ENCODE results near the gene AUTS2. TPM values are rescaled to one million over a fixed set of nuclear protein-coding genes. Genes with fewer than 3 reads are reported as not detected.

AUTS2 gene
- polyA plus RNA-seq, 3 donors: 0.08 to 0.35 TPM; not detected in 1

- Histone ChIP-seq H3K4me3 (replicated peaks in 1 of 3; ENCODE audit: low read depth in 2 of 3, low read length in 3 of 3) (no peak overlapping the region), H3K4me2 (replicated peaks; ENCODE audit: extremely low read depth, low read length, poor library complexity, severe bottlenecking) (no peak overlapping the region), H3K27me3 (ENCODE audit: control insufficient read depth in 2 of 2, insufficient read depth in 2 of 2, low read length in 2 of 2) (peaks cover 0 to 3% of the 10 kb centered on the region in 2 donors), H3K9ac (ENCODE audit: insufficient read depth, low read length, poor library complexity, severe bottlenecking) (no peak overlapping the region), H2AFZ (ENCODE audit: insufficient read depth, low read depth, low read length, poor library complexity, severe bottlenecking) (no peak overlapping the region), H3K36me3 (replicated peaks in 1 of 2; ENCODE audit: control insufficient read depth in 1 of 2, insufficient read depth in 2 of 2, low read length in 2 of 2) (no peaks in the 10 kb centered on the region), H3K4me1 (ENCODE audit: control insufficient read depth in 1 of 2, insufficient read depth in 2 of 2, low read length in 2 of 2) (no peaks in the 10 kb centered on the region), H3K27ac (ENCODE audit: low read depth in 1 of 2, low read length in 2 of 2) (no peak overlapping the region), H3K79me2 (ENCODE audit: insufficient read depth, low read length) (no peaks in the 10 kb centered on the region), H4K20me1 (ENCODE audit: insufficient read depth, low read length) (no peaks in the 10 kb centered on the region), H3K9me3 (replicated peaks in 1 of 2; ENCODE audit: control insufficient read depth in 1 of 2, insufficient read depth in 1 of 2, low read length in 2 of 2) (peaks cover 7% of the 10 kb centered on the region in 2 donors)
- Mint-ChIP-seq H3K4me1 (no peaks in the 10 kb centered on the region), H3K27me3 (ENCODE audit: low read depth in 3 of 3) (peaks cover 1 to 3% (median 1%) of the 10 kb centered on the region in 3 donors), H3K36me3 (peaks cover 0 to 2% of the 10 kb centered on the region in 2 donors), H3K4me3 (no peak overlapping the region), H3K27ac (no peak overlapping the region), H3K9me3 (peaks cover 3 to 20% (median 10%) of the 10 kb centered on the region in 7 donors)
- intact Hi-C loops (cut with micrococcal nuclease): no loop called here
- TF ChIP-seq CTCF (IDR thresholded peaks at IDR 0.05): no peak
- 92% methylated on average over 3 of the region's 4 CpGs for WGBS (ENCODE audit: insufficient coverage)
- DNase-seq: no peak
Measured at GRCh38 chr7:70188901-70189650, 590.8 kb downstream of the AUTS2 start.

- H3K27ac Mint-ChIP-seq: no peak overlapping the region
- no peak overlapping the region for H3K4me3 Mint-ChIP-seq
- peaks cover 7% of the 10 kb centered on the region in 2 donors for H3K9me3 ChIP-seq (replicated peaks in 1 of 2; ENCODE audit: control insufficient read depth in 1 of 2, insufficient read depth in 1 of 2, low read length in 2 of 2)
- H3K36me3 Mint-ChIP-seq: peaks cover 0 to 2% of the 10 kb centered on the region in 2 donors
- no peaks in the 10 kb centered on the region for H3K4me1 ChIP-seq (ENCODE audit: control insufficient read depth in 1 of 2, insufficient read depth in 2 of 2, low read length in 2 of 2)
- no peaks in the 10 kb centered on the region for H3K27me3 ChIP-seq (ENCODE audit: control insufficient read depth in 2 of 2, insufficient read depth in 2 of 2, low read length in 2 of 2)
- peaks cover 3 to 20% (median 10%) of the 10 kb centered on the region in 7 donors for H3K9me3 Mint-ChIP-seq
- no peaks in the 10 kb centered on the region for H3K36me3 ChIP-seq (replicated peaks in 1 of 2; ENCODE audit: control insufficient read depth in 1 of 2, insufficient read depth in 2 of 2, low read length in 2 of 2)
- no peaks in the 10 kb centered on the region for H4K20me1 ChIP-seq (ENCODE audit: insufficient read depth, low read length)
- no peak overlapping the region for H3K9ac ChIP-seq (ENCODE audit: insufficient read depth, low read length, poor library complexity, severe bottlenecking)
- intact Hi-C loops (cut with micrococcal nuclease): no loop called here
- DNase-seq: no peak
- H3K4me1 Mint-ChIP-seq: no peaks in the 10 kb centered on the region
- peaks cover 0 to 3% (median 1%) of the 10 kb centered on the region in 3 donors for H3K27me3 Mint-ChIP-seq (ENCODE audit: low read depth in 3 of 3)
- no CpG with 5 or more reads among the region's 4 CpGs for WGBS (ENCODE audit: insufficient coverage)
- H2AFZ ChIP-seq (ENCODE audit: insufficient read depth, low read depth, low read length, poor library complexity, severe bottlenecking): no peak overlapping the region
- no peak overlapping the region for H3K4me3 ChIP-seq (replicated peaks in 1 of 3; ENCODE audit: low read depth in 2 of 3, low read length in 3 of 3)
- no peak for TF ChIP-seq CTCF (IDR thresholded peaks at IDR 0.05)
- H3K27ac ChIP-seq (ENCODE audit: low read depth in 1 of 2, low read length in 2 of 2): no peak overlapping the region
- no peak overlapping the region for H3K4me2 ChIP-seq (replicated peaks; ENCODE audit: extremely low read depth, low read length, poor library complexity, severe bottlenecking)
- H3K79me2 ChIP-seq (ENCODE audit: insufficient read depth, low read length): no peaks in the 10 kb centered on the region
Measured at GRCh38 chr7:70189776-70190175, 591.5 kb downstream of the AUTS2 start.

Measured in CD14-positive monocyte (primary cell).